HepG2 (cell line): ENCODE results near the gene PIGV. TPM values are rescaled to one million over a fixed set of nuclear protein-coding genes. Genes with fewer than 3 reads are reported as not detected.
A peak's percentile ranks its signal among the peaks of the same experiment; 100 is the strongest.

ENCODE experiments used
- ARID5B ChIP-seq: IDR thresholded peaks from 2 replicates; pipeline ENCODE4 v1.4.0; 2020; ENCODE audit warnings: mild to moderate bottlenecking, missing genetic modification reagents
- ATF6 ChIP-seq: sonication (generic); formaldehyde crosslinking; conservative IDR thresholded peaks from 2 replicates; pipeline ENCODE4 v1.4.0; 2020; ENCODE audit warnings: missing genetic modification reagents
- GMEB1 ChIP-seq: sonication (generic); formaldehyde crosslinking; IDR thresholded peaks from 2 replicates; pipeline ENCODE4 v1.5.1; 2020; ENCODE audit warnings: missing genetic modification reagents, mild to moderate bottlenecking, borderline replicate concordance
- GPBP1L1 ChIP-seq: sonication (generic); formaldehyde crosslinking; IDR thresholded peaks from 2 replicates; pipeline ENCODE4 v1.5.0; 2020; ENCODE audit warnings: mild to moderate bottlenecking, missing genetic modification reagents
- HCFC1 ChIP-seq: fragments of 150-350 bp; IDR thresholded peaks from 2 replicates; pipeline ENCODE4 v1.6.1; 2014; ENCODE audit warnings: low read depth, low read length
- ISX ChIP-seq: sonication (generic); formaldehyde crosslinking; conservative IDR thresholded peaks from 2 replicates; pipeline ENCODE4 v1.5.0; 2020; ENCODE audit warnings: missing genetic modification reagents
- NFKB2 ChIP-seq: sonication (generic); formaldehyde crosslinking; IDR thresholded peaks from 2 replicates; pipeline ENCODE4 v1.4.0; 2020; ENCODE audit warnings: missing genetic modification reagents, borderline replicate concordance
- NR2F6 ChIP-seq, 2 experiments: IDR thresholded peaks; 2 replicates each; pipeline ENCODE4 v1.6.1; 2016; ENCODE audit warnings: antibody characterized with exemption in 1 of 2, mild to moderate bottlenecking in 1 of 2
- REL ChIP-seq: sonication (generic); formaldehyde crosslinking; conservative IDR thresholded peaks from 2 replicates; pipeline ENCODE4 v1.8.0; 2022; ENCODE audit warnings: mild to moderate bottlenecking, missing genetic modification reagents, moderate library complexity
- RXRB ChIP-seq: IDR thresholded peaks from 2 replicates; pipeline ENCODE4 v1.6.1; 2016; ENCODE audit warnings: borderline replicate concordance, missing genetic modification reagents, missing compliant biosample characterization
- SOX5 ChIP-seq: IDR thresholded peaks from 2 replicates; pipeline ENCODE4 v1.6.1; 2016; ENCODE audit warnings: borderline replicate concordance
- TCF12 ChIP-seq, 2 experiments: fragments of 450-650 bp in 1 of 2; sonication (generic) in 1 of 2; formaldehyde crosslinking in 1 of 2; IDR thresholded peaks; 2 replicates each; pipeline versions ENCODE4 v1.6.1 to v1.8.0; 2017 to 2022; ENCODE audit warnings: antibody characterized with exemption in 1 of 2, mild to moderate bottlenecking in 1 of 2, missing genetic modification reagents in 1 of 2, moderate library complexity in 1 of 2
- ZBTB46 ChIP-seq: sonication (generic); formaldehyde crosslinking; IDR thresholded peaks from 2 replicates; pipeline ENCODE4 v1.4.0; 2020; ENCODE audit warnings: mild to moderate bottlenecking, missing genetic modification reagents, borderline replicate concordance
- ZNF512 ChIP-seq: sonication (generic); formaldehyde crosslinking; IDR thresholded peaks from 2 replicates; pipeline ENCODE4 v1.4.0; 2020; ENCODE audit warnings: mild to moderate bottlenecking, missing genetic modification reagents
- ZNF598 ChIP-seq: sonication (generic); formaldehyde crosslinking; IDR thresholded peaks from 2 replicates; pipeline ENCODE4 v1.5.1; 2020; ENCODE audit warnings: mild to moderate bottlenecking, missing genetic modification reagents, borderline replicate concordance
- polyA plus RNA-seq, 8 experiments: library from polyadenylated mRNA; depleted of rRNA in 3 of 8; stranded (reverse) in 7 of 8; unstranded in 1 of 8; fragments of >200 nt; fragmentation: Illumina TruSeq in 4 of 8; extraction: Trizol in 4 of 8; gene quantifications; 2 replicates each; pipeline versions ENCODE4 v1.2.1 to v1.2.3, GENCODE V29; 2011 to 2016; ENCODE audit warnings: low read depth in 4 of 8, missing spikeins in 1 of 8, mixed read lengths in 1 of 8; ENCODE audit not compliant: insufficient read depth in 1 of 8
- total RNA-seq, 5 experiments: library from RNA; depleted of rRNA; stranded (reverse); fragments of >200 nt; fragmentation: Illumina TruSeq; extraction: Trizol; gene quantifications; 2 replicates each; pipeline ENCODE4 v1.2.3, GENCODE V29; 2016; ENCODE audit warnings: low read depth in 1 of 5

PIGV gene
- total and polyA plus RNA-seq, 2 of the 13 experiments (the other 11 are each of a cell fraction or from before 2014, with no cell fraction given), result 13.5 to 22.7 TPM

- TF ChIP-seq ARID5B (peak; percentile 76), GPBP1L1 (CRISPR knock-in tag) (no peak), ATF6 (CRISPR knock-in tag) (no peak), RXRB (CRISPR knock-in tag) (peak; percentile 88), TCF12 (IDR thresholded peaks at IDR 0.05) (no peak), TCF12 (CRISPR knock-in tag; IDR thresholded peaks at IDR 0.05) (no peak), ZBTB46 (CRISPR knock-in tag) (no peak), ISX (CRISPR knock-in tag) (no peak), REL (CRISPR knock-in tag) (no peak), ZNF598 (CRISPR knock-in tag) (no peak), NFKB2 (CRISPR knock-in tag) (no peak), GMEB1 (CRISPR knock-in tag) (no peak), ZNF512 (CRISPR knock-in tag) (no peak), SOX5 (CRISPR knock-in tag) (peak; percentile 46; the same call in 1 of the 2 replicates), NR2F6 (IDR thresholded peaks at IDR 0.05) (peak; percentile 78; the same call in 1 of the 2 replicates), NR2F6 (CRISPR knock-in tag; IDR thresholded peaks at IDR 0.05) (peak; percentile 92), HCFC1 (no peak)
Observed at GRCh38 chr1:26771643-26772321, 16.0 kb upstream of the PIGV start (continued).
